Measurements from ENCODE around the gene LRRC61. TPM values are rescaled to one million over a fixed set of nuclear protein-coding genes. Genes with fewer than 3 reads are reported as not detected.
A peak's percentile ranks its signal among the peaks of the same experiment; 100 is the strongest.

The LRRC61 gene
- polyA plus RNA-seq, 12 donors: 3.6 to 11.1 (median 5.7) TPM; not detected in 1

DNA sequence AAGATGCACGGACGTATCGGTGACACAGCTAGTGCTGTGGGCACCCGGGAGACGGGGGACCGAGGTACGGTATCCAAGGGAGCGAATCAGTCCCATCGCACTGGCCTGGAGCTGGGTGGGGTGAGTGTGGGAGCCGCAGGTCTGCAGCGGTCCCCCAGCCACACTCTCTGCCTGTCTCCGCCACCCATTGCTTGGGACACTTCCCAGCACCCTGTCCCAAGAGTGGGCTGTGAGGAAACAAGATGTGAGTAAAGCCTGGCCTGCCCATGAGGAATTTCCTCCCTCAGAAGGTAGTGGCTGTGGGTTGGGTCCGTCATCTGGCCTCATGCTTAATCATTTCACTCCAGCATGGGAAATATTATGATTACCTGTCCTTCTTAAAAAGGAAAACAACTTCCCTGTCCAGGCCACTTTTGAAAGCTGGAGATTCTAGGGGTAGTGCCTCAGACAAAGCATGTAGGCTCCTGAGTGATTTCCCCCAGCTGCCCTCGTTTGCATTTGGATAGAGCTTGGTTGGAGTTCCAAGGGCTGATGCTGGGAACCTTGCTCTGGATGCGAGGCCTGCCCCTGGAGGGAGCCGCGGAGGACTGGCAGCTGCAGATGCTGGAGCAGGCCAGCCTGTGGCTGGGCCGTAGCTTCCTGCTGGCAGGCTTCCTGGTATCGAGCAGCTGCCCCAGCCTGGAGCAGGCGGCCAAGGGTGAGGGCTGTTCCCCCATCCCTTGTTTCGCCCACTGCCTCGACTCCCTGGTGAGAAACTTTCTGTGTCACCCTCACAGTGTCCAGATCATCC, 6.4 kb downstream of the LRRC61 start:
- DNase-seq: no peak

- no peak for DNase-seq
Measured at GRCh38 chr7:150330211-150330885, 7.2 kb downstream of the LRRC61 start.

GRCh38 chr7:150332852-150333635, 9.9 kb downstream of the LRRC61 start:
- DNase-seq: no peak

- no peak for DNase-seq
Measured at GRCh38 chr7:150333659-150334058, 10.5 kb downstream of the LRRC61 start.

- no peak for DNase-seq
Measured at GRCh38 chr7:150334108-150334507, 11.0 kb downstream of the LRRC61 start.

DNA sequence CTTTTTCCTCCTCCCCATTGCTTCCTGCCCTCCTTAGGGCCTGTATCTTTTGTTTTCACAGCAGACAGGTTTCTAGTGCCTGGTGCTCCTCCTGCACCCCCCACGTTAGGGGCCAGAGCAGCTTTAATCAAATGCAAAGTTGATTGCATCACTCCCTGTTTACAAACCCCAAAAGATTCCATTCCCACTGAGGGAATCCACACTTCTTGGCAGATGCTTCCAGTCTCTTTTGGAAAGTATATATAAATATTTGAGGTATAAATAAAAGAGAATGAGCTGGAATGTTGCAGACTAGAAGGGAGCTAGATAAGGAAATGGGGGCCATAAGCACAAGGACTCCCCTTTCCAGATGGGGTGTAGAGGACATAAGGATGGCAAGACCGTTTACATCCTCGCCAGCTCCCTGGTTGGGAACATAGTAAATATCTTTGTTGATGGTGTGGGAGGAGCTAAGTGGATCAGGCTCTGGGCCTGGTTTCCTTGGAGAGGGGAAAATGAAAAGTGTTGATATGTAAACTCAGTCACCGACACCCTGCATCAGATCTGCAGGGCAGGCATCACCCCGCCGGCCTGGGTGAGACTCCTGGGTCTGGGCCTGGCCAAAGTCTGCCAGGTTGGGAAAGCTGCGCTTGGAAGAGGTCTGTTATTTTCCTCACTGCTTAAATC, 12.1 kb downstream of the LRRC61 start:
- no peak for DNase-seq

- DNase-seq: no peak
Measured at GRCh38 chr7:150335774-150336112, 12.6 kb downstream of the LRRC61 start.

GRCh38 chr7:150336746-150337145, 13.6 kb downstream of the LRRC61 start:
- no peak for DNase-seq

DNA sequence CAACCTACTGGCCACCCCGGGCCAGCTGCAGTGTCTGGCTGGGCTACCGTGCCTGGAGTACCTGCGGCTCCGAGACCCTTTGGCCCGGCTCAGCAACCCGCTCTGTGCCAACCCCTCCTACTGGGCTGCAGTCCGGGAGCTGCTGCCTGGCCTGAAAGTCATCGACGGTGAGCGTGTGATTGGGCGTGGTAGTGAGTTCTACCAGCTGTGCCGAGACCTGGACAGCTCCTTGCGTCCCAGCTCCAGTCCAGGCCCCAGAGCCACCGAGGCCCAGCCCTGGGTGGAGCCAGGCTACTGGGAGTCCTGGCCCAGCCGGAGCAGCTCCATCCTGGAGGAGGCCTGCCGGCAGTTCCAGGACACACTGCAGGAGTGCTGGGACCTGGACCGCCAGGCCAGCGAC, 14.0 kb downstream of the LRRC61 start:
- DNase-seq: no peak

- no peak for DNase-seq
Measured at GRCh38 chr7:150337659-150338081, 14.5 kb downstream of the LRRC61 start.

DNA sequence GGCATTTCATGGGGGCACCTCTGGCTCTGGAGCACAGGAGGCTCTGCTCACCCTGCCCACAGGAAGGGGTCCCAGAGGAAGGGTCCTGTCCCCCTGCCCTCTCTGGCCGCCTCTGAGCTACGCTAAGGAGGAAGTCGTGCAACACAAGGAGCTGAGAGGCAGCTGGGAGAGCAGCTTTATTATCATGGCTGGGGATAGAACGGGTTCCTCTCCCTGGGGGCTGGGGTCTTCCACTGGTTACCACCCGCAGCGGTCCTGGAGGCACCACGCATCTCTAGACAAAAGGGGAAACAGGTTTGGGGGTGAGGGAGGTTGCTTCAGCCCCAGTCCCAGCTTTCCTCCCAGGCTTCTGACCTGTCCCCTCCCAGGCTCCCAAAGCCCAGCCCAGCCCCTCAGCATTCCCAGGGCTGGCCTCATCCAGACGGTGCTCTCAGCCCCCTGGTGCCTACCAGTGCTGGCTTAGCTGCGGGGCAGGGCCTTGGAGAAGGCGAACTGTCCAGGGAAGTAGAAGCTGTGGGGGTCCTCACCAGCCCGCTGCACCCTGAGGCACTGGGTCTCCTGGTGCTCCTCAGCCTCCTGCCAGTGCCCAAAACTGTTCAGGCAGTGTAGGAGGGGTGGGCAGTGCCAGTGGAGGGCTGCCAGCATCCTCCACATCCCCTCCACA, 15.1 kb downstream of the LRRC61 start:
- no peak for DNase-seq

- DNase-seq: no peak
Measured at GRCh38 chr7:150339409-150339809, 16.3 kb downstream of the LRRC61 start.

GRCh38 chr7:150340024-150340749, 17.0 kb downstream of the LRRC61 start:
- no peak for DNase-seq

DNA sequence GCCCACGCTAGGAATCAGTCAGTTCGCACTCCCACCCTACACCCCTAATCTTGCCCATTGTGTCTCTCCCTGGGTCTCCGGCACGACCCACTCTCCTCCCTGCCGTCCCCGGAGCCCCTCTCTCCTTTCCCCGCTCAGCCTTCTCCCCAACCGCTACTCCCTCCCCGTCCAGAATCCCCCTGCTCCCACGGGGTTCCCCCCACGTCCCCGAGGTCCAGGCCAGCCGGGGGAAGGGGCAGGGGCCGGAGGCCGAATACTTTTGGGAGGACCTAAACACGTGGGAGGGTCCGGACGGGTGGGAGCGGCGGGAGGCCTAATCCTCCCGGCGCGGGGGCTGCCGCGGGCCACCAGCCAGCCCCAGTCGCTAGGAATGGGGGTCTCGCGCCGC, 17.7 kb downstream of the LRRC61 start:
- DNase-seq: no peak

GRCh38 chr7:150341263-150342120, 18.3 kb downstream of the LRRC61 start, which contains the start of gene RARRES2:
Gene RARRES2, minus strand, starts transcription at chr7:150341629. Its CDS starts 1,020 bp downstream, at chr7:150340609.
- DNase-seq: peak; percentile 56

- DNase-seq: no peak
Measured at GRCh38 chr7:150342121-150342408, 18.9 kb downstream of the LRRC61 start.

- no peak for DNase-seq
Measured at GRCh38 chr7:150343225-150343624, 20.1 kb downstream of the LRRC61 start.

DNA sequence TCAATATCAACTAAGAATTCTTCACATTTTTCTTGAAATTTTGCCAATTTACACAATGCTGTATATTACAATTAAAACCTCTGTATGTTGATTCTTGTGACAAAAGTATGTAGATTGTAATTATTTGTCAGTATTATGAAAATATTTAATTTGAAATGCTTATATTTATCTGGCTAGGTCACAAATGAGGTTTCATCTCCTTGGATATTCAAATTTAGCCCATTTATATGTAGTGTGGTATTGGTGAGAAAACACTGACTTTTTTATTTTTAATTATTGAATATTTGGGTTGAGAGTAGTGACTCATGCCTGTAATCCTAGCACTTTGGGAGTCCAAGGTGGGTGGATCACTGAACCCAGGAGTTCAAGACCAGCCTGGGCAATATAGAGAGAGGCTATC, 21.1 kb downstream of the LRRC61 start:
- no peak for DNase-seq

- DNase-seq: no peak
Measured at GRCh38 chr7:150345012-150345411, 21.9 kb downstream of the LRRC61 start.

GRCh38 chr7:150346922-150347321, 23.8 kb downstream of the LRRC61 start:
- no peak for DNase-seq

All from muscle of arm (tissue), 12 donors.